Progenitor cell of endocrine pancreas (in vitro differentiated cells): Measurements from ENCODE around the gene CHST5. TPM values are rescaled to one million over a fixed set of nuclear protein-coding genes. Genes with fewer than 3 reads are reported as not detected.

ENCODE experiments used
- DNase-seq: peaks from one replicate; pipeline ENCODE4 v3.0.0; 2021; ENCODE audit warnings: low spot score; ENCODE audit not compliant: unreplicated experiment
- H3K27ac Mint-ChIP-seq: 2 replicates; pipeline ENCODE4 v1.8.0; 2021; ENCODE audit warnings: mild to moderate bottlenecking, moderate library complexity, mixed read lengths
- H3K27me3 Mint-ChIP-seq: 2 replicates; pipeline ENCODE4 v1.8.0; 2021; ENCODE audit warnings: mixed read lengths
- H3K36me3 Mint-ChIP-seq: 2 replicates; pipeline ENCODE4 v1.8.0; 2022; ENCODE audit warnings: mixed read lengths; ENCODE audit not compliant: insufficient read depth
- H3K4me1 Mint-ChIP-seq: 2 replicates; pipeline ENCODE4 v1.8.0; 2021; ENCODE audit warnings: low read depth, mixed read lengths
- H3K4me3 Mint-ChIP-seq: 2 replicates; pipeline ENCODE4 v1.8.0; 2021; ENCODE audit warnings: low read depth, mild to moderate bottlenecking, moderate library complexity, mixed read lengths
- H3K9me3 Mint-ChIP-seq: 2 replicates; pipeline ENCODE4 v1.8.0; 2021; ENCODE audit warnings: low read depth, mixed read lengths
- CTCF ChIP-seq: fragments of 200-600 bp; sonication (generic); IDR thresholded peaks from one replicate; pipeline ENCODE4 v1.5.0; 2021; ENCODE audit warnings: antibody characterized with exemption, mild to moderate bottlenecking; ENCODE audit not compliant: unreplicated experiment
- total RNA-seq: library from RNA; stranded (reverse); gene quantifications from 2 replicates; pipeline ENCODE4 v1.2.1, GENCODE V29; 2021

The CHST5 gene
- total RNA-seq, 1 donor from 2014 or later = 0.93 TPM

DNA sequence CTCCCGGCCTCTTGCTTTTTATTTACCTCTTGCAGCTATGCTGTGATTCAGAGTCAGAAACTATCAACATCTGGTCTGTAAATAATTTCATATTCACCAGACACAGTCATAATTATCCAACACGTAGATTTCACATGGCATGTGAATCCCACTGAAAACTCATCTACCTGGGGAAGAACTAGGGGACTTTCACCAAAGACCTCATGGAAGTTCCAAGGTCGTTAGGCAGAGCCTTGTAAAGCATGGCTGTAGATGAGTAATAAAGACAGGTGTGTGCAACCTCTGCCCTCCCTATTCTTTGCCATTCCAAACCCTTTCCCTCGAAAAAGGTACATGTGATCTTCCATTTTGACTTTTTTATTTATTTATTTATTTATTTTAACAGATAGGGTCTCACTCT is 1.9 kb upstream of the CHST5 start:
- DNase-seq = no peak
- Mint-ChIP-seq H3K4me1 (peaks cover 14% of the 10 kb centered on the region), H3K9me3 (no peaks in the 10 kb centered on the region), H3K36me3 (no peaks in the 10 kb centered on the region), H3K27me3 (no peaks in the 10 kb centered on the region), H3K4me3 (no peak overlapping the region), H3K27ac (no peak overlapping the region)
- no peak for TF ChIP-seq CTCF

DNA sequence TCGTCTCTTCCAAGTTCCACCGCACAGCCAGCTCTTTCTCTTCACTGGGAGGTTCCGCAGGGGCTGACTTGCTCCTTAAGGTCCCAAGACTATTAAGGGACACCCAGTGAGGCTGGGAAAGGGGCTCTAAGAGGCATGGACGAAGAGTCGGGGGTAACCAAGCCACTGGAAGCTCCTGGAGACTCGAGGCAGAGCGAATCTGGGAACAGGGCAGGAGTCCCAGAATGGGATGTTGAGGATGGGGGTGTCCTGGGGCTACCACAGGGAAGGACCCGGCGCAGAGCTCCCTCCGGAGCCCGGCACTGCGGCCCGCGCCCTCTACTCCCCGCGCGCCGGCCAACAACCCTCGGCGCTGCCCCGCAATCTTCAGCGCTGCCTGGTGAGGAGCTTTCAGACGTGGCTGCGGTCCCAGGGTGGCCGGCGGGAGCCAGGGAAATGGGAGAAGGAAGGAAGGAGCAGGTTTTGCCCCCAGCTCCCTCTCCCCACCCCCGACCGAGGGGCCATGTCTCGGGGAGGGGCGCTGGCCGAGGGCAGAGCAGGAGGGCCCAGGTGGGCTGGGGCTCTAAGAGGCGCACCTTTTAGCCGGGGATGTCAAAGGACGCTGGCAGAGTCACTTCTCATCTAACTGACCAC is 581 bp downstream of the CHST5 start:
- Mint-ChIP-seq H3K27me3 (peaks cover 2% of the 10 kb centered on the region), H3K9me3 (no peaks in the 10 kb centered on the region), H3K4me3 (no peak overlapping the region), H3K4me1 (peaks cover 4% of the 10 kb centered on the region), H3K27ac (no peak overlapping the region), H3K36me3 (no peaks in the 10 kb centered on the region)
- TF ChIP-seq CTCF = no peak
- no peak for DNase-seq

DNA sequence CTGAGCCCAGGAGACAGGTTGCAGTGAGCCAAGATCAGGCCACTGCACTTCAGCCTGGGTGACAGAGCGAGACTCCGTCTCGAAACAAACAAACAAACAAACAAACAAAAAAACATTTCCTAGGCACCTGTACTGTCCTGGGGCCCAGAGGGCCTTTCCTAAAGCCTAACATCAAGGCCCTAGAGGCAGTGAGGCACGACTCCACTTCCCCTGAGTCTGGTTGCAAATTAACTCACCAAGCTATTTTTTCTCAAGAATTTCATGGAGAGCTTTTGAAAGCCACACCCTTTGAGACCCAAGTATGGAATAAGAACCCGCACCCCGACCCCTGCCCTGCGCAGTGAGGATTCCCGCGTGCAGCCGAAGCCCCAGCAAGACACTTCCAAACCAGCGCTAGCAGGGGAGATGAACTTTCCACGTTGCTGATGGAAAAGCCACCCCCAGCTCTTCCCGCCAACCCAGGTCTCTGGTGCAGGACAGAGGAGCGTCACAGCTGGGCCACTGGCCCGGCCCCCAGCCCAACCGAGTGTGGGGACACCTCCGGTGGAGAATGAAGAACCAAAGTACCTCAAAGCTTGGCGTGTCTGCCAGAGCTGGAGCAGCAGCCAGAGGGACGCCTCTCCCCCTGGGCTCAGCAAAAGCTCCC is 1.2 kb downstream of the CHST5 start:
- TF ChIP-seq CTCF = no peak
- Mint-ChIP-seq H3K36me3 (no peaks in the 10 kb centered on the region), H3K4me1 (no peaks in the 10 kb centered on the region), H3K9me3 (no peaks in the 10 kb centered on the region), H3K27ac (no peak overlapping the region), H3K27me3 (peaks cover 2% of the 10 kb centered on the region), H3K4me3 (no peak overlapping the region)
- no peak for DNase-seq

DNA sequence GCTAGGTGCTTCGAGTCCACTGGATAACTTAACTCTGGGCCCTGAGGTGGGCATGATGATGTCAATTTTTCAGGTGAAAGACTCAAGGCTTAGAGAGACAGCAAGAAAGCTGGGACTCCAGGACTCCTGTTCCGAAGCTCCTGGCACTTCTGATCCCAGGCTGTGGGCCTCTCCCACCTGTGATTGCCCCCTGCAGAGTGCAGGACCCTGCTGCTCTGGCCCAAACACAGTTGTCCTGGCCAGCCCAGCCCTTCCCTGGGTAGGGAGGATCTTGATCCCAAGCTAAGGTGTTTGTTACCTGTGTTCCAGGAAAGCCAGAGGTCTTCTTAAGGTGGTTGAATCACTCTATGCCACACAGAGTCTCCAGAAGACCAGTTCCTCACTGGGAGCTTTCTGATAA is 3.1 kb downstream of the CHST5 start:
- H3K4me1 Mint-ChIP-seq = peaks cover 2% of the 10 kb centered on the region
- TF ChIP-seq CTCF = no peak
- no peak overlapping the region for H3K27ac Mint-ChIP-seq
- H3K4me3 Mint-ChIP-seq = no peak overlapping the region
- H3K36me3 Mint-ChIP-seq = peaks cover 1% of the 10 kb centered on the region
- H3K9me3 Mint-ChIP-seq = no peaks in the 10 kb centered on the region
- DNase-seq = no peak
- H3K27me3 Mint-ChIP-seq = peaks cover 2% of the 10 kb centered on the region

DNA sequence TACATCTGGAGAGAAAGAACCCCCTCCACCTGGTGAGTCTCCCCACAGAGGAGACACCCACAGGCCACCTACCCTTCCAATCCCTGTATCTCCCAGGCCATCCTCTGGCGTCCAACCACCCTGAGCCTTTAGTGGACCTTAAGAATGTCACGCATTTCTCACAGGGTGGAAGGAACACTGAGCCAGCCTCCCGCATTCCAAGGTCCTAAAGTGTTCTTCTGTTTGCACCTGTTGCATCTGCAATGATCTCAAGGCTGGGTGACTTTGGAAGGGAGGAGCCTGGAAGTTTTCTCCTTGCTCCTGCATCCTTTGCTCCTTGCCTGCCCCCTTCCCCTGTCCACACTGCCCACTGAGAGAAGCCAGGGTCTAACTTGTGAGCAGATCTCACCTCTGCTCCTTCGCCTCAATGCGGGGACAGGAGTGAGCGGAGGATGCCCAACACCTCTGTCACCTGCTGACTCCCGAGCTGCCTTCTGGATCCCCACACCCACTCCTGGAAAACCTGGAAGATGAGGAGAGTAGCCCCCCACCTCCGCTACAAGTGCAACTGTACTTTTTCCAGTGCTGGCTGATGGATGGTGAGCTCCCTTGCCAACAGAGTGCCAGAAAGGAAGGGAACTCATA is 3.7 kb downstream of the CHST5 start:
- peaks cover 2% of the 10 kb centered on the region for H3K27me3 Mint-ChIP-seq
- H3K36me3 Mint-ChIP-seq = peaks cover 1% of the 10 kb centered on the region
- no peak for TF ChIP-seq CTCF
- peaks cover 2% of the 10 kb centered on the region for H3K4me1 Mint-ChIP-seq
- no peak overlapping the region for H3K27ac Mint-ChIP-seq
- DNase-seq = no peak
- no peaks in the 10 kb centered on the region for H3K9me3 Mint-ChIP-seq
- no peak overlapping the region for H3K4me3 Mint-ChIP-seq
